ENCODE data around the gene TBC1D19.

TBC1D19 gene

DNA sequence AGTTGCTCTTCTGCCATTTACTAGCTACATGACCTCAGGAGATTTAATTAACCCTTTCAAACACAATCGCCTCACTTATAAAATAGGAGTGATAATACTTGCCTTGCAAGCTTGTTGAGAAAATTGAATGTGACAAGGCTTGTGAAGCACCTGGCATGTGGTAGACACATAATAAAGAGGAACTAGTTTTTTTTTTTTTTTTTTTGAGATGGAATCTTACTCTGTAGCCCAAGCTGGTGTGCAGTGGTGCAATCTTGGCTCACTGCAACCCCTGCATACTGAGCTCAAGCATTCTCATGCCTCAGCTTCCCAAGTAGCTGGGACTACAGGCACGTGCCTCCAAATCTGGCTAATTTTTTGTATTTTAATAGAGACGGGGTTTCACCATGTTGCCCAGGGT is 203.0 kb downstream of the TBC1D19 start:
- DNase-seq (ENCODE audit: low read depth): peak; percentile 87
- no peak overlapping the region for H3K4me3 ChIP-seq (ENCODE audit: low read depth, low read length)
- TF ChIP-seq, protein P1, sequence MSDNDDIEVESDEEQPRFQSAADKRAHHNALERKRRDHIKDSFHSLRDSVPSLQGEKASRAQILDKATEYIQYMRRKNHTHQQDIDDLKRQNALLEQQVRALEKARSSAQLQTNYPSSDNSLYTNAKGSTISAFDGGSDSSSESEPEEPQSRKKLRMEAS (IDR thresholded peaks at IDR 0.05; ENCODE audit: low read depth, low read length): peak; percentile 39; the same call in 1 of the 2 replicates
- TF ChIP-seq, protein P2, sequence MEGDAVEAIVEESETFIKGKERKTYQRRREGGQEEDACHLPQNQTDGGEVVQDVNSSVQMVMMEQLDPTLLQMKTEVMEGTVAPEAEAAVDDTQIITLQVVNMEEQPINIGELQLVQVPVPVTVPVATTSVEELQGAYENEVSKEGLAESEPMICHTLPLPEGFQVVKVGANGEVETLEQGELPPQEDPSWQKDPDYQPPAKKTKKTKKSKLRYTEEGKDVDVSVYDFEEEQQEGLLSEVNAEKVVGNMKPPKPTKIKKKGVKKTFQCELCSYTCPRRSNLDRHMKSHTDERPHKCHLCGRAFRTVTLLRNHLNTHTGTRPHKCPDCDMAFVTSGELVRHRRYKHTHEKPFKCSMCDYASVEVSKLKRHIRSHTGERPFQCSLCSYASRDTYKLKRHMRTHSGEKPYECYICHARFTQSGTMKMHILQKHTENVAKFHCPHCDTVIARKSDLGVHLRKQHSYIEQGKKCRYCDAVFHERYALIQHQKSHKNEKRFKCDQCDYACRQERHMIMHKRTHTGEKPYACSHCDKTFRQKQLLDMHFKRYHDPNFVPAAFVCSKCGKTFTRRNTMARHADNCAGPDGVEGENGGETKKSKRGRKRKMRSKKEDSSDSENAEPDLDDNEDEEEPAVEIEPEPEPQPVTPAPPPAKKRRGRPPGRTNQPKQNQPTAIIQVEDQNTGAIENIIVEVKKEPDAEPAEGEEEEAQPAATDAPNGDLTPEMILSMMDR (IDR thresholded peaks at IDR 0.05; ENCODE audit: low read depth, low read length): no peak
- no peak for TF ChIP-seq POLR2A (IDR thresholded peaks at IDR 0.05; ENCODE audit: extremely low read depth, insufficient read length)

DNA sequence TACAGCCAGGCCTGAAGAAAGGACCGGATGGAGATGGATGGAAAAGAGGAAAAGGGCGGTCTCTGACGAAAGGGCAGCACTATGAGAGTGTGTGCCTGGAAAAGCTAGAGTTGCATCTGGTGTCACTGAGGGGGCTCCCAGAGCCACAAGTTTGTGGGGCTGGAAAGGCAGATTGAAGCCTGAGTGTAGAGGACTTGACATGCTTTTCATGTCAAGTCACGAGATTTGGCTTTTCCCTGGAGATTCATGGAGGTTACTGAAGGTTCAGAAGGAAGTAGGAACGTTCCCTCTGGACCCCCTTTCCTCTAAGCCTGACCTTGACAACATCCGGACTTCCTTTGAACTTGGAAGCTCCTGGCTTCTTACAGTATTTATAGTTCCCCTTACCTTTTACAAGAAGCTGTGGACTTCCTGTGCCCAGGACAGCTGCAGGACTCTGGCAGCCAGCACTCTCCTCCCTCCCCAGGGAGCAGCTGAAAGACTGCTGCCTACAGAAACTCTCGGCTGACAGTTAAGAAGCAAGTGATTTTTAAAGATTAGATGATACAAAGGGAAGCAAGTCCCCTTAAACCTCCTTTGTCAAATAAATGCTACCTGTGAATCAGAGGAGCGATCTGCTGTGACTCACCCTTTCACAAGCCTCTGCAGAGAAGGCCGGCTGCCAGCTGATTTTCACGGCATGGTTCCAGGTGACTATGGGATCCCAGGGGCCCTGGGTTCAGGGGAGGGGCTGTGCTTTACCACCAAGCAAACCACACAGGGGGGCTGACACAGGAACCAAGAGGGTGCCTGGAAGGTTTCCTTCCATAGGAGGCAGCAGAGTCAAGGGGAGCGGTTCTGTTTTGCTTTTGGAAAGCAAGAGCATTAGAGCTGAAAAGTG is 203.8 kb downstream of the TBC1D19 start:
- DNase-seq (ENCODE audit: low read depth): peak; percentile 92
- H3K4me3 ChIP-seq (ENCODE audit: low read depth, low read length): peak overlapping the region; percentile 7
- TF ChIP-seq, protein P2 (IDR thresholded peaks at IDR 0.05; ENCODE audit: low read depth, low read length): peak; percentile 73
- TF ChIP-seq POLR2A (IDR thresholded peaks at IDR 0.05; ENCODE audit: extremely low read depth, insufficient read length): no peak
- TF ChIP-seq, protein P1 (IDR thresholded peaks at IDR 0.05; ENCODE audit: low read depth, low read length): peak; percentile 36; the same call in 1 of the 2 replicates

DNA sequence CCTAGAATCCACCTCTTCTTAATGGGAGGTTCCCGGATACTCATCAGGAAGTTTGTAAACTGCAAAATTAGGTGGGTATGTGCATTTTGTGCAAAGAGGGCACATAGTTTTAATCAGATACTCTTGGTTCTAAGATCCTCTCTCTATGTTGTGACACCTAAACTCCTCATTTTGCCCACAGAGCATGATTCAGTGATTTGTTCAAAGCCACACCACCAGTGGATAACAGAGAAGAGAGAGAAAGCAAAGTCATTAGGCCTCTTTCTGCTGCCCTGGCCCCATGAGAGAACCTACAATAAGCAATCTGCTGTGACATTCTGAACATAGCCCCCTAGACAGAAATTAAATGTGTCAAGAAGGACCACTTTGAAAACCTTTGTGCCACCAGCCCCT is 204.5 kb downstream of the TBC1D19 start:
- no peak for DNase-seq (ENCODE audit: low read depth)
- TF ChIP-seq, protein P1 (IDR thresholded peaks at IDR 0.05; ENCODE audit: low read depth, low read length): no peak
- TF ChIP-seq POLR2A (IDR thresholded peaks at IDR 0.05; ENCODE audit: extremely low read depth, insufficient read length) (no peak), MYC (IDR thresholded peaks at IDR 0.05; ENCODE audit: low read depth, low read length) (no peak)
- TF ChIP-seq, protein P2 (IDR thresholded peaks at IDR 0.05; ENCODE audit: low read depth, low read length): no peak
- peak overlapping the region; percentile 7 for H3K4me3 ChIP-seq (ENCODE audit: low read depth, low read length)

DNA sequence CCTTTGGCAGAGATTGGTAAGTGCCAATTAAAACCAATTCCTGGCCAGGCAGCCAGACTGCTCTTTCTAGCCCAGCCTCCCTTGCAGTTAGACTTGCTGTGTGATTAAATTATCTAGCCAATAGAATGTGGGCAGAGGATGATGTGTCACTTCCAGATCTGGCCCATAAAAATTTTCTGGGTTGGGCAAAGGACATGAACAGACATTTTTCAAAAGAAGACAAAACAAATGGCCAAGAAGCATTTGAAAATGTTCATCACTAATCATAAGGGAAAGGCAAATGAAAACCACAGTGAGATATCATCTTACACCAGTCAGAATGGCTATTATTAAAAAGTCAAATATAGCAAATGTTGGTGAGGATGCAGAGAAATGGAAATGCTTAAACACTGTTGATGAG is 205.3 kb downstream of the TBC1D19 start:
- DNase-seq (ENCODE audit: low read depth): peak; percentile 45
- H3K4me3 ChIP-seq (ENCODE audit: low read depth, low read length): no peak overlapping the region
- TF ChIP-seq POLR2A (IDR thresholded peaks at IDR 0.05; ENCODE audit: extremely low read depth, insufficient read length) (no peak), MYC (IDR thresholded peaks at IDR 0.05; ENCODE audit: low read depth, low read length) (no peak)
- TF ChIP-seq, protein P2 (IDR thresholded peaks at IDR 0.05; ENCODE audit: low read depth, low read length): no peak
- TF ChIP-seq, protein P1 (IDR thresholded peaks at IDR 0.05; ENCODE audit: low read depth, low read length): no peak

DNA sequence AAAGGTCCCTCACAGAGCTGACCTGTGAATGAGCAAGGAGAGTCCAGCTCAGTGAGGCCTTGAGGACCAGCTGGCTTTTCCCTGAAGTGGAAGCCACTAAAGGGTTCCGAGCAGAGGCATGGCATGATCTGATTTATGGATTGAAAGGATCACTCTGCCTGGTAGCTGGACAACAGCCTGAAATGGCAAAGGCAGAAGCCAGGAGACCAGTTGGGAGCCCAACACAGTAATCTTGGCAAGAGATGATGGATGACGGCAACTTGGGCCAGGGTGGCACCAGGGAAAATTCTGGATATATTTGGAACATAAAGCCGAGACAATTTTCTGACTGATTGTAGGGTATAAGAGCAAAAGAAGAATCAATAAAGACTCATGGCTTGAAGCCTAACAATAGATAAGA is 207.5 kb downstream of the TBC1D19 start:
- no peak overlapping the region for H3K4me3 ChIP-seq (ENCODE audit: low read depth, low read length)
- DNase-seq (ENCODE audit: low read depth): no peak
- TF ChIP-seq, protein P1 (IDR thresholded peaks at IDR 0.05; ENCODE audit: low read depth, low read length): no peak
- no peak for TF ChIP-seq POLR2A (IDR thresholded peaks at IDR 0.05; ENCODE audit: extremely low read depth, insufficient read length)
- no peak for TF ChIP-seq MYC (IDR thresholded peaks at IDR 0.05; ENCODE audit: low read depth, low read length)
- TF ChIP-seq, protein P2 (IDR thresholded peaks at IDR 0.05; ENCODE audit: low read depth, low read length): no peak
